Measurements from ENCODE around the gene KIF12. TPM values are rescaled to one million over a fixed set of nuclear protein-coding genes. Genes with fewer than 3 reads are reported as not detected.

Gene KIF12
- total and polyA plus RNA-seq, 2 of the 13 experiments (the other 11 are each of a cell fraction or from before 2014, with no cell fraction given), result 1.8 to 12.5 TPM

DNA sequence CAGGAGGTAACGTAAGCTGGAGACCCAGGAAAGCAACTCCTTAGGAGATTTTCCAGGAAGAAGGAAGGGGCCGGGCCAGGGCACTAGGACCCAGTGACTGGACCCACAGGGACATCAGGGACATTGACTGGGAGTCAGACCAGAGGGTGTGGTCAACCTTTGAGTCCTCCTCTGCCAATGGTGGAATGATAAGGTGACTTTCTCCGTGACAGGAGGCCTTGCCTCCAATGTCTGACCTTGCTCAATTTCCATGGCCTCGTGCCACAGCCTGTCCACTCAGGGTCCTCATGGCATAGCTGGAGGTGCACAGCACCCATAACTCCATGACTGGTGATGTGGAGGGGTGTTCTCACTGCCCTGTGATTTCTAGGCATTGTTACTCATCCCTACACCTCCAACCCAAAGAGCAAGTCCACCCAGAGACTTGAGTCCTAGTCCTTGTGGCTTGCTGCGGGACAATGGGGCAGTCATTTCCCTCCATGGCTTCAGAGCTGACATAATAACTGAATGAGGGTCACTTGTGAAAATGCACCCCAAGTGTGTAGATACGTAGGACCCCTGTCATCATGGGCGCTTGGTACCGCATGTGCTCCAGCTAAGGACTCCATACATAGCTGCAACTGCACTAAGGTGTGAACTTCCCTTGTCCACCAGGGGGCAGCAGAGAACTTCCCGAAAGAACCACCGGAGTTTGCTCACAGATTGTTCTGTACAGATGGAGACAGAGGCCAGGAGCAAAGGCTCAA is 16.9 kb downstream of the KIF12 start (continued):
- TF ChIP-seq SNAI1 (CRISPR knock-in tag; IDR thresholded peaks at IDR 0.05; ENCODE audit: borderline replicate concordance) (no peak), ZNF138 (CRISPR knock-in tag; IDR thresholded peaks at IDR 0.05; ENCODE audit: low read depth) (peak; percentile 92; the same call in 1 of the 2 replicates), KDM3A (CRISPR knock-in tag; IDR thresholded peaks at IDR 0.05; ENCODE audit: low read depth) (peak; percentile 68; the same call in 1 of the 2 replicates), TRIM24 (CRISPR knock-in tag; IDR thresholded peaks at IDR 0.05) (no peak), ZNF782 (CRISPR knock-in tag; IDR thresholded peaks at IDR 0.05; ENCODE audit: borderline replicate concordance) (no peak; the same call in 1 of the 2 replicates), ZNF530 (CRISPR knock-in tag; IDR thresholded peaks at IDR 0.05; ENCODE audit: low read depth) (no peak), ZFX (CRISPR knock-in tag; IDR thresholded peaks at IDR 0.05; ENCODE audit: low read depth) (peak; percentile 79), ZNF33B (CRISPR knock-in tag; IDR thresholded peaks at IDR 0.05) (0 out of 2 replicates have a peak, but pooled peaks have one; percentile 33), TP53 (CRISPR knock-in tag; conservative IDR thresholded peaks at IDR 0.05) (no peak), ZNF224 (CRISPR knock-in tag; IDR thresholded peaks at IDR 0.05) (peak; percentile 93; the same call in 1 of the 2 replicates), RARG (CRISPR knock-in tag; IDR thresholded peaks at IDR 0.05; ENCODE audit: low read depth) (no peak; the same call in 1 of the 2 replicates), REXO4 (CRISPR knock-in tag; IDR thresholded peaks at IDR 0.05; ENCODE audit: borderline replicate concordance) (no peak), GABPB1 (CRISPR knock-in tag; IDR thresholded peaks at IDR 0.05) (peak; percentile 52), MEIS2 (CRISPR knock-in tag; IDR thresholded peaks at IDR 0.05) (peak; percentile 49; the same call in 1 of the 2 replicates), FIP1L1 (IDR thresholded peaks at IDR 0.05; ENCODE audit: borderline replicate concordance, insufficient read depth, low read depth, low read length) (no peak), NCOR1 (IDR thresholded peaks at IDR 0.05; ENCODE audit: borderline replicate concordance, low read length) (peak; percentile 63; the same call in 1 of the 2 replicates), ZNF17 (CRISPR knock-in tag; IDR thresholded peaks at IDR 0.05) (no peak), MAFG (CRISPR knock-in tag; IDR thresholded peaks at IDR 0.05) (no peak), ZNF343 (CRISPR knock-in tag; IDR thresholded peaks at IDR 0.05) (no peak), ZMYM2 (CRISPR knock-in tag; IDR thresholded peaks at IDR 0.05) (peak; percentile 66), JUNB (CRISPR knock-in tag; IDR thresholded peaks at IDR 0.05; ENCODE audit: borderline replicate concordance) (no peak), NKX3-1 (CRISPR knock-in tag; IDR thresholded peaks at IDR 0.05) (no peak; the same call in 1 of the 2 replicates)
- TF ChIP-seq, protein P1, sequence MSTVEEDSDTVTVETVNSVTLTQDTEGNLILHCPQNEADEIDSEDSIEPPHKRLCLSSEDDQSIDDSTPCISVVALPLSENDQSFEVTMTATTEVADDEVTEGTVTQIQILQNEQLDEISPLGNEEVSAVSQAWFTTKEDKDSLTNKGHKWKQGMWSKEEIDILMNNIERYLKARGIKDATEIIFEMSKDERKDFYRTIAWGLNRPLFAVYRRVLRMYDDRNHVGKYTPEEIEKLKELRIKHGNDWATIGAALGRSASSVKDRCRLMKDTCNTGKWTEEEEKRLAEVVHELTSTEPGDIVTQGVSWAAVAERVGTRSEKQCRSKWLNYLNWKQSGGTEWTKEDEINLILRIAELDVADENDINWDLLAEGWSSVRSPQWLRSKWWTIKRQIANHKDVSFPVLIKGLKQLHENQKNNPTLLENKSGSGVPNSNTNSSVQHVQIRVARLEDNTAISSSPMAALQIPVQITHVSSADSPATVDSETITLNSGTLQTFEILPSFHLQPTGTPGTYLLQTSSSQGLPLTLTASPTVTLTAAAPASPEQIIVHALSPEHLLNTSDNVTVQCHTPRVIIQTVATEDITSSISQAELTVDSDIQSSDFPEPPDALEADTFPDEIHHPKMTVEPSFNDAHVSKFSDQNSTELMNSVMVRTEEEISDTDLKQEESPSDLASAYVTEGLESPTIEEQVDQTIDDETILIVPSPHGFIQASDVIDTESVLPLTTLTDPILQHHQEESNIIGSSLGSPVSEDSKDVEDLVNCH (CRISPR knock-in tag; IDR thresholded peaks at IDR 0.05), result no peak
- TF ChIP-seq, protein P2, sequence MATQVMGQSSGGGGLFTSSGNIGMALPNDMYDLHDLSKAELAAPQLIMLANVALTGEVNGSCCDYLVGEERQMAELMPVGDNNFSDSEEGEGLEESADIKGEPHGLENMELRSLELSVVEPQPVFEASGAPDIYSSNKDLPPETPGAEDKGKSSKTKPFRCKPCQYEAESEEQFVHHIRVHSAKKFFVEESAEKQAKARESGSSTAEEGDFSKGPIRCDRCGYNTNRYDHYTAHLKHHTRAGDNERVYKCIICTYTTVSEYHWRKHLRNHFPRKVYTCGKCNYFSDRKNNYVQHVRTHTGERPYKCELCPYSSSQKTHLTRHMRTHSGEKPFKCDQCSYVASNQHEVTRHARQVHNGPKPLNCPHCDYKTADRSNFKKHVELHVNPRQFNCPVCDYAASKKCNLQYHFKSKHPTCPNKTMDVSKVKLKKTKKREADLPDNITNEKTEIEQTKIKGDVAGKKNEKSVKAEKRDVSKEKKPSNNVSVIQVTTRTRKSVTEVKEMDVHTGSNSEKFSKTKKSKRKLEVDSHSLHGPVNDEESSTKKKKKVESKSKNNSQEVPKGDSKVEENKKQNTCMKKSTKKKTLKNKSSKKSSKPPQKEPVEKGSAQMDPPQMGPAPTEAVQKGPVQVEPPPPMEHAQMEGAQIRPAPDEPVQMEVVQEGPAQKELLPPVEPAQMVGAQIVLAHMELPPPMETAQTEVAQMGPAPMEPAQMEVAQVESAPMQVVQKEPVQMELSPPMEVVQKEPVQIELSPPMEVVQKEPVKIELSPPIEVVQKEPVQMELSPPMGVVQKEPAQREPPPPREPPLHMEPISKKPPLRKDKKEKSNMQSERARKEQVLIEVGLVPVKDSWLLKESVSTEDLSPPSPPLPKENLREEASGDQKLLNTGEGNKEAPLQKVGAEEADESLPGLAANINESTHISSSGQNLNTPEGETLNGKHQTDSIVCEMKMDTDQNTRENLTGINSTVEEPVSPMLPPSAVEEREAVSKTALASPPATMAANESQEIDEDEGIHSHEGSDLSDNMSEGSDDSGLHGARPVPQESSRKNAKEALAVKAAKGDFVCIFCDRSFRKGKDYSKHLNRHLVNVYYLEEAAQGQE (IDR thresholded peaks at IDR 0.05; ENCODE audit: borderline replicate concordance in 1 of 2, low read depth in 1 of 2, low read length in 2 of 2), result peak in 1 of 2 experiments; percentile 61; a peak in 1 of 4 replicates
